Natural killer cell treated with Interleukin-12 subunit alpha and Interleukin-12 subunit beta and Interleukin-15 and Interleukin-18, amount 100 ng/mL, for 72 hours (primary cell): Measurements from ENCODE around the gene RIC1. TPM values are rescaled to one million over a fixed set of nuclear protein-coding genes. Genes with fewer than 3 reads are reported as not detected.
"Not testable (repeated sequence)": the region's sequence is repeated elsewhere in the genome, so short reads cannot be mapped to it uniquely, and the experiment has no call there.

ENCODE experiments used
- ATAC-seq, 2 donors: fragments of 150-1000 bp; cut with Tn5 transposase in 1 of 2; sonication (Bioruptor Pico), chemical (Tn5 transposase) in 1 of 2; 2 replicates each; pipeline ENCODE4 v1.10.0; 2021
- DNase-seq: peaks from one replicate; pipeline ENCODE4 v3.0.0; 2022; ENCODE audit warnings: low spot score
- H3K27ac Mint-ChIP-seq, 2 donors: 1 replicate in 1 of 2; 2 replicates in 1 of 2; pipeline ENCODE4 v1.8.0; 2022; ENCODE audit warnings: mixed read lengths in 2 of 2, mild to moderate bottlenecking in 1 of 2, moderate library complexity in 1 of 2
- H3K27me3 Mint-ChIP-seq, 2 donors: 1 replicate in 1 of 2; 2 replicates in 1 of 2; pipeline ENCODE4 v1.8.0; 2022; ENCODE audit warnings: mixed read lengths in 2 of 2
- H3K36me3 Mint-ChIP-seq: one replicate; pipeline ENCODE4 v1.8.0; 2022; ENCODE audit warnings: mixed read lengths
- H3K4me1 Mint-ChIP-seq, 2 donors: 1 replicate in 1 of 2; 2 replicates in 1 of 2; pipeline ENCODE4 v1.8.0; 2022; ENCODE audit warnings: low read depth in 2 of 2, mixed read lengths in 2 of 2, mild to moderate bottlenecking in 1 of 2
- H3K4me3 Mint-ChIP-seq: one replicate; pipeline ENCODE4 v1.8.0; 2022; ENCODE audit warnings: mixed read lengths
- H3K9me3 Mint-ChIP-seq: 2 replicates; pipeline ENCODE4 v1.8.0; 2022; ENCODE audit warnings: mixed read lengths
- total RNA-seq, 2 donors: library from RNA; stranded (reverse); gene quantifications; one replicate each; pipeline ENCODE4 v1.2.3, GENCODE V29; 2022

RIC1 gene, protein sequence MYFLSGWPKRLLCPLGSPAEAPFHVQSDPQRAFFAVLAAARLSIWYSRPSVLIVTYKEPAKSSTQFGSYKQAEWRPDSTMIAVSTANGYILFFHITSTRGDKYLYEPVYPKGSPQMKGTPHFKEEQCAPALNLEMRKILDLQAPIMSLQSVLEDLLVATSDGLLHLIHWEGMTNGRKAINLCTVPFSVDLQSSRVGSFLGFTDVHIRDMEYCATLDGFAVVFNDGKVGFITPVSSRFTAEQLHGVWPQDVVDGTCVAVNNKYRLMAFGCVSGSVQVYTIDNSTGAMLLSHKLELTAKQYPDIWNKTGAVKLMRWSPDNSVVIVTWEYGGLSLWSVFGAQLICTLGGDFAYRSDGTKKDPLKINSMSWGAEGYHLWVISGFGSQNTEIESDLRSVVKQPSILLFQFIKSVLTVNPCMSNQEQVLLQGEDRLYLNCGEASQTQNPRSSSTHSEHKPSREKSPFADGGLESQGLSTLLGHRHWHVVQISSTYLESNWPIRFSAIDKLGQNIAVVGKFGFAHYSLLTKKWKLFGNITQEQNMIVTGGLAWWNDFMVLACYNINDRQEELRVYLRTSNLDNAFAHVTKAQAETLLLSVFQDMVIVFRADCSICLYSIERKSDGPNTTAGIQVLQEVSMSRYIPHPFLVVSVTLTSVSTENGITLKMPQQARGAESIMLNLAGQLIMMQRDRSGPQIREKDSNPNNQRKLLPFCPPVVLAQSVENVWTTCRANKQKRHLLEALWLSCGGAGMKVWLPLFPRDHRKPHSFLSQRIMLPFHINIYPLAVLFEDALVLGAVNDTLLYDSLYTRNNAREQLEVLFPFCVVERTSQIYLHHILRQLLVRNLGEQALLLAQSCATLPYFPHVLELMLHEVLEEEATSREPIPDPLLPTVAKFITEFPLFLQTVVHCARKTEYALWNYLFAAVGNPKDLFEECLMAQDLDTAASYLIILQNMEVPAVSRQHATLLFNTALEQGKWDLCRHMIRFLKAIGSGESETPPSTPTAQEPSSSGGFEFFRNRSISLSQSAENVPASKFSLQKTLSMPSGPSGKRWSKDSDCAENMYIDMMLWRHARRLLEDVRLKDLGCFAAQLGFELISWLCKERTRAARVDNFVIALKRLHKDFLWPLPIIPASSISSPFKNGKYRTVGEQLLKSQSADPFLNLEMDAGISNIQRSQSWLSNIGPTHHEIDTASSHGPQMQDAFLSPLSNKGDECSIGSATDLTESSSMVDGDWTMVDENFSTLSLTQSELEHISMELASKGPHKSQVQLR (N-terminal part only)
- 10 to 100 TPM; 25.4 to 36.1 TPM for total RNA-seq

DNA sequence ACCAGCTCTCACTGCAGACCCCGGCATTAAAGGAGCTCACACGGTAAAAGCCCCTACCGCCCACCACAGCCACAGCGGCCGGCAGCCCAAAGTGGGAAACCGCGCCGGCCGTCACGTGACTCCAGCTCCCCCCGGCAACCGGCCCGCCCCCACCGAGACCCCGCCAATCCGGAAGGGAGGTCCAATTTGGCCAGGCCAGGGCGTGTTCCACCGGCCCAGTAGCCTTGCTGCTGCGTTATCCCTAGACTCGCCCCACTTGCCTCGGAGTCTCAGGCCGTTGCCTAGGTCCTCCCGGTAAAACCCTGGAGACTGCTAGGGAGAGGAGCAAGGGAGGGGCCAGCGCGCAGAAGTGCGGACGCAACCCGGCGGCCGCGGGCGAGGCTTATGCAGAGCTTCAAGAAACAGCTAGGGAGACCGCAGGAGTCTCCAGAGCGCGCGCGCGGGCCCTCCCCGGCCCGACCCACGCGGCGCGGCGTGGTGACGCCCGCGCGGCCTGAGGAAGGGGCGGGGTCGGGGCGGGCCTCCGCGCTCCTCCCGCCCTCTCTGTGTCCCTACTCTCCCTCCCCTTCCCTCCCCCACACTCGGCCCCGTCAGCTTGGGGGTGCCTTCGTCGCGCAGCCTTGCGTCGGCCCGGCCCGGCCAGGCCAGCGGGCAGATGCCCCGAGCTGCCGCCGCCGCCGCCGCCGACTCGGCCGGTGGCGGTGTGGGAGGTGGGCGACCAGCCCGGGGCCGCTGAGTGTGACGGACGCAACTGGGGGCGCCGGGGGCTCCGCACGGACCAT lies at the start of gene RIC1:
TSS of gene RIC1 (plus strand) at position 578 of the 782 bp plus-strand sequence. CDS start at position 781, 203 bp downstream.
- H3K27me3 Mint-ChIP-seq: no peaks in the 10 kb centered on the region
- peak; percentile 92 for DNase-seq
- H3K9me3 Mint-ChIP-seq: no peaks in the 10 kb centered on the region
- H3K4me3 Mint-ChIP-seq: peak within 1 kb of the TSS; percentile 94
- H3K36me3 Mint-ChIP-seq: peaks cover 13% of the 10 kb centered on the region
- ATAC-seq: peak; percentile 94 to 95
- H3K27ac Mint-ChIP-seq: peak within 1 kb of the TSS; percentile 90 to 99
- peaks cover 40 to 51% of the 10 kb centered on the region in 2 donors for H3K4me1 Mint-ChIP-seq

DNA sequence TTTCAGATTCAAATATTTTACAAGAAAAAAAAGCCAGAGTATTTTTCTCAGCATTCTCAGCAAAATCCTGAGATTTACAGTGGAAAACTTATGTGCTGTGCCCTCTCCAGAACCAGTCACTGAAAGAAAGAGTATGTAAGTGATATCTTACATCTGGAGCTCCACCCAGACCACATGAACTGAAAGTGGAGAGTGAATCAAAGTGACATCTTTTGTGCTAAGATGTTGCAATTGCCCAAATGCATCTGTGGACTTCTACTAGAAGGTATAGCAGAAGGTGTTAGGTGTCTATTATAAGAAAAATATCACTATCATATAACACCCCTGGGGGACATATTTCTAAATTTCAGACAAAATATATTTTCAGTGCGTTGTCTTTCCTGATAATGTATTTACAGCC lies 49.0 kb upstream of the RIC1 start:
- Mint-ChIP-seq H3K4me3 (no peak overlapping the region), H3K9me3 (no peaks in the 10 kb centered on the region), H3K4me1 (peaks cover 23 to 32% of the 10 kb centered on the region in 2 donors), H3K36me3 (no peaks in the 10 kb centered on the region), H3K27me3 (peaks cover 0 to 2% of the 10 kb centered on the region in 2 donors), H3K27ac (peak overlapping the region in 1 of 2 donors; percentile 72)
- DNase-seq: no peak
- ATAC-seq: peak; percentile 76 to 82

DNA sequence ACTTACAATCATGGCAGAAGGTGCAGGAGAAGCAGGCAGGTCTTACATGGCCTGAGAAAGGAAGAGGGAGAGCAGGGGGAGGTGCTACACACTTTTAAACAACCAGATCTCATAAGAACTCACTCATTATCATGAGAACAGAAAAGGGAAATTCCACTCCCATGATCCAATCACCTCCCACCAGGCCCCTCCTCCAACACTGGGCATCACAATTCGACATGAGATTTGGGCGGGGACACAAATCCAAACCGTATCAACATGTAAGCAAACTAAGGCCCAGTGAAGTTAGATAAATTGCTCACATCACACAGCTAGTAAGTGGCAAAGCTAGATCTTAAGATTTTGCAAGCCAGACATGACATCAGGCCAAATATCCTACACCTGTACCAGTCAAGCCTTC lies 48.3 kb upstream of the RIC1 start:
- Mint-ChIP-seq H3K4me3 (no peak overlapping the region), H3K4me1 (peaks cover 27 to 37% of the 10 kb centered on the region in 2 donors), H3K27ac (peak overlapping the region in 1 of 2 donors; percentile 77), H3K27me3 (peaks cover 0 to 2% of the 10 kb centered on the region in 2 donors), H3K9me3 (no peaks in the 10 kb centered on the region), H3K36me3 (no peaks in the 10 kb centered on the region)
- DNase-seq (no peak), ATAC-seq (no peak)

DNA sequence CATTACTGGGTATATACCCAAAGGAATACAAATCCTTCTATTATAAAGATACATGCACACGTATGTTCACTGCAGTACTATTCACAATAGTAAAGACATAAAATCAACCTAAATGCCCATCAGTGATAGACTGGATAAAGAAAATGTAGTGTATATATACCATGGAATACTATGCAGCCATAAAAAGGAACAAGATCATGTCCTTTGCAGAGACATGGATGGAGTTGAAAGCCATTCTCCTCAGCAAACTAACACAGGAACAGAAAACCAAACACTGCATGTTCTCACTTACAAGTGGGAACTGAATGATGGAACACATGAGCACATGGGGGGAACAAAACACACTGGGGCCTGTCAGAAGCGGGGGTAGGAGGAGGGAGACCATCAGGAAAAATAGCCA lies 47.2 kb upstream of the RIC1 start:
- not testable (repeated sequence) for DNase-seq, H3K4me3 Mint-ChIP-seq, H3K9me3 Mint-ChIP-seq, H3K36me3 Mint-ChIP-seq, ATAC-seq, H3K27me3 Mint-ChIP-seq
- H3K27ac Mint-ChIP-seq: peak overlapping the region in 1 of 2 donors; percentile 68
- peaks cover 37 to 45% of the 10 kb centered on the region in 2 donors for H3K4me1 Mint-ChIP-seq

DNA sequence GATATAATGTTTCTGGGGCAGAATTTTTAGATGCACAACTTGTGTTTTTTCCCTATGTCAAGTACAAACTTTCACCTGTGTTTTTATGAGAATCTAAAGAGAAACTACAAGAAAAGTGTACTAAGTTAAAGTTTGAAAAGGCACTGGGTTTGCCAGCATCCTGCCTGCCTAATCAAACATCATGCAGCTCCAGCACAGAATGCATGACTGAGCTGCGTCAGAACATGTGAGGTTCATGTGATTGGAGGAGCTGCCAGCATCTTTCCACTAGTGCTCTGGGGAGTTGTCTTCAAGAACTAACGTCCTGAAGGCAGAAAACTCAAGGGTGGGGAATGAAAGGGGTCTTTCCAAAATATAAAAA lies 46.1 kb upstream of the RIC1 start:
- H3K27ac Mint-ChIP-seq: peak overlapping the region; percentile 18 to 97

DNA sequence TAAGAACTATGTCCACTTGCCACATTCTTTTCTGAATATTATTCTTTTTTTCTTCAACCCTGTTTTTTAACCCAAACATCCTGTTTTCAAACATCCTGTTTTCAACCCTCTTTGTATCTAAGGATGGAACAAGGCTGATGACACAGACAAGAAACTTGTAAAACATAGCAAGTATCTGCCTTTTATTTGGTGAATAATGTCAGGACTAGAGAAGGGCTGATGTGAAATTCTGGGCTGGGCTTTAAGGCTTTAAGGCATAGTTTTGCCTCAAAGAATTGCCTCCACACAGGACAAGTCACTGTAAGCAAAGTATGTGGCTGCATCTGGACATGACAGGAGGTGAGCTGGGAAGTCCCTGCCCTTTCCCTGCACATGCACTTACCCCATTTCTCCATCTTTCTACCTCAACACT lies 42.5 kb upstream of the RIC1 start:
- Mint-ChIP-seq H3K27ac (peak overlapping the region; percentile 79 to 97), H3K4me1 (peaks cover 40 to 45% of the 10 kb centered on the region in 2 donors), H3K9me3 (no peaks in the 10 kb centered on the region), H3K4me3 (peak overlapping the region; percentile 36), H3K27me3 (peaks cover 0 to 2% of the 10 kb centered on the region in 2 donors), H3K36me3 (no peaks in the 10 kb centered on the region)
- ATAC-seq (peak; percentile 85 to 90), DNase-seq (peak; percentile 78)

More for the DNA sequence above, 46.1 kb upstream of the RIC1 start:
- no peak overlapping the region for H3K4me3 Mint-ChIP-seq
- H3K9me3 Mint-ChIP-seq: no peaks in the 10 kb centered on the region
- H3K36me3 Mint-ChIP-seq: no peaks in the 10 kb centered on the region
- DNase-seq (no peak), ATAC-seq (no peak)
- H3K27me3 Mint-ChIP-seq: peaks cover 0 to 2% of the 10 kb centered on the region in 2 donors
- peaks cover 48 to 56% of the 10 kb centered on the region in 2 donors for H3K4me1 Mint-ChIP-seq

DNA sequence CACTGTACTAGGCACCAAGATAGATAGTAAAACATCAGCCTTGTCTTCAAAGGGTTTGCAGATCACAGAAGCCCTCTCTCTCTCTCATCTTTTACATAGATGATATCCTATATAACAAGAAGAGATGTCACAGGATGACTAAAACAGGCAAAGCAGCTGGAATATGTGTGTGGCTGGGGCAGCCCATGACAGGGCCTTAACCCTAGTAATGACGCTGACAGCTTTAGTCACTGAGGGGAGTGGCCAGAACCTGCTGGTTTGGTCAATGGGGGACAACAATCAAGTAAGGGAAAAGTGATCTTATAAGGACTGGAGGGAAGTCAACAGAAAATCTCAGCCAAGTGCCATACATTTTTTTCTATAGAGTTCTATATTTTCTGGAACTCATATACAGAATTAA lies 41.9 kb upstream of the RIC1 start:
- Mint-ChIP-seq H3K4me1 (peaks cover 42% of the 10 kb centered on the region in 2 donors), H3K9me3 (no peaks in the 10 kb centered on the region), H3K4me3 (peak overlapping the region; percentile 36), H3K36me3 (no peaks in the 10 kb centered on the region), H3K27me3 (peaks cover 0 to 7% of the 10 kb centered on the region in 2 donors), H3K27ac (peak overlapping the region; percentile 79 to 97)
- DNase-seq: no peak
- peak; percentile 87 to 90 for ATAC-seq

DNA sequence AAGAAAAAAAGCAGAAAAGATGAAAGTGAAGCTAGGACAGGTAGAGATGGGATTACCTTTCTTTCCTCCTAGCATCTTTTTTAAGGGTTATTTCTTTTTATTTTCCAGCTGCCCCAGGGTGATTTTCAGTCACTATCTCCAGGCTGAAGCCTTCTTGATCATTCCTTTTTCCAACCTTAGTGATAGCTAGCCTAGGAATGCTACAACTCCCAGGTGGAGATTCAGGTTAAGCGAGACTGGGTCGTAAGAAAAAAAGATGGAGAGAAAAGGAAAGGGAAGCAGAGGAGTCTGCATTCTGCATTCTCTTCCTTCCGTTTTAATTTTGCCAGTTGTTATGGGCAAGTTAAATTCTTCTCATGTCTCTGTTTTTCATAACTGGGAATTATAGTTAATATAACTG lies 36.7 kb upstream of the RIC1 start:
- H3K27ac Mint-ChIP-seq: peak overlapping the region in 1 of 2 donors; percentile 97
- DNase-seq: no peak
- no peaks in the 10 kb centered on the region for H3K9me3 Mint-ChIP-seq
- no peaks in the 10 kb centered on the region for H3K36me3 Mint-ChIP-seq
- no peak overlapping the region for H3K4me3 Mint-ChIP-seq
- peaks cover 0 to 5% of the 10 kb centered on the region in 2 donors for H3K27me3 Mint-ChIP-seq
- no peak for ATAC-seq
- H3K4me1 Mint-ChIP-seq: peaks cover 17 to 40% of the 10 kb centered on the region in 2 donors

DNA sequence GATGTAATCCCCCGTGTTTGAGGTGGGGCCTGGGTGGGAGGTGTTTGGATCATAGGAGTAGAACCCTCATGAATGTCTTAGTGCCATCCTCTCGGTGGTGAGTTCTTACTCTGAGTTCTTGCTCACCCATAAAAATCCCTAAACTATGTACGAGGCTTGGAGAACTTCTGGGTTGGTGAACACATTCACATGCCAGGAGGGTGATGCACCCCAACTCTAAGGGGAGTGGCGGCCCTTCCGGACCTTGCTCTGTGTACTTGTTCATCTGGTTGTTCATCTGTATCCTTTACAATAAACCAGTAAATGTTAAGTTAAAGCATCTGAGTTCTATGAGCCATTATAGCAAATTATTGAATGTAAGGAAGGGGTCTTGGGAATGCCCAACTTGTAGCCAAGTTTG lies 36.0 kb upstream of the RIC1 start:
- DNase-seq (no peak), ATAC-seq (no peak)
- Mint-ChIP-seq H3K4me3 (no peak overlapping the region), H3K27ac (no peak overlapping the region), H3K27me3 (peaks cover 0 to 5% of the 10 kb centered on the region in 2 donors), H3K9me3 (no peaks in the 10 kb centered on the region), H3K4me1 (peaks cover 12 to 34% of the 10 kb centered on the region in 2 donors), H3K36me3 (no peaks in the 10 kb centered on the region)

DNA sequence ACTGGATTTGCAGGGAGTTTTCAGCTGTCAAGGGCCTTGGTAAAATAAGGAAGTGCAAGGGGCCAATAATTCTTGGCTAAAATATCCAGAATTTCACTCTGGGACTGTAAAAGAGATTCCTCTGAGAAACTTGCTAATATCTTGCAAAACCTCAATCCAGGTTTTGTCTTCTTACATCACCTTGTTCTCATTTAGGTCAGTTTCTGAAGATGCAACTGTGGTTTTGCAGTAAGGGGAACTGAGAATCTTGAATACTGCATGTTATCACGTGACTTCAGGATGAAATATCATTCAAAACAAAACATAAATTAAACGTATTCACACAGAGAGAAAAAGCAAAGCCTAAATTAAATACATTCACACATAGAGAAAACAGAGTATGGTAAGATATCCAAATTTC lies 35.0 kb upstream of the RIC1 start:
- peaks cover 0 to 5% of the 10 kb centered on the region in 2 donors for H3K27me3 Mint-ChIP-seq
- peak overlapping the region in 1 of 2 donors; percentile 58 for H3K27ac Mint-ChIP-seq
- ATAC-seq (no peak), DNase-seq (no peak)
- H3K9me3 Mint-ChIP-seq: no peaks in the 10 kb centered on the region
- H3K4me1 Mint-ChIP-seq: peaks cover 12 to 28% of the 10 kb centered on the region in 2 donors
- H3K36me3 Mint-ChIP-seq: no peaks in the 10 kb centered on the region
- H3K4me3 Mint-ChIP-seq: no peak overlapping the region

DNA sequence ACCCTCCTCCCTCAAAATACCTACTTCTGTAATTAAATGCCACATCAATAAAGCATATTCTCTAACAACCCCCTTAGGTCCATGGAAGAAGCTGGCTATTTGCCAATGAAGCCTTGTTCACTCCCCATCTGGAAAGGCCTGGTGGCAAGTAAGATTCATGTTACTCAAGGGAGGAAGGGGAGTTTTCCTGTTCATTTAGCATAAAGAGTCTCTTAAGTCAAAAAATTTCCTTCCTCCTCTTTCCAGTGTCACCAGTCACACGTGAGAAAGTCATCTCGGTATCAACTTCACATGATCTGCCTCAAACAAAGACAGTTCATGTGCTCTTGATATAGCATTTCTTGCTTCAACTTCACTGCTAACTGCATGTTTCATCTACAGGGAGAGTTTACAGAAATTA lies 32.7 kb upstream of the RIC1 start:
- peak overlapping the region in 1 of 2 donors; percentile 47 for H3K27ac Mint-ChIP-seq
- ATAC-seq: no peak

DNA sequence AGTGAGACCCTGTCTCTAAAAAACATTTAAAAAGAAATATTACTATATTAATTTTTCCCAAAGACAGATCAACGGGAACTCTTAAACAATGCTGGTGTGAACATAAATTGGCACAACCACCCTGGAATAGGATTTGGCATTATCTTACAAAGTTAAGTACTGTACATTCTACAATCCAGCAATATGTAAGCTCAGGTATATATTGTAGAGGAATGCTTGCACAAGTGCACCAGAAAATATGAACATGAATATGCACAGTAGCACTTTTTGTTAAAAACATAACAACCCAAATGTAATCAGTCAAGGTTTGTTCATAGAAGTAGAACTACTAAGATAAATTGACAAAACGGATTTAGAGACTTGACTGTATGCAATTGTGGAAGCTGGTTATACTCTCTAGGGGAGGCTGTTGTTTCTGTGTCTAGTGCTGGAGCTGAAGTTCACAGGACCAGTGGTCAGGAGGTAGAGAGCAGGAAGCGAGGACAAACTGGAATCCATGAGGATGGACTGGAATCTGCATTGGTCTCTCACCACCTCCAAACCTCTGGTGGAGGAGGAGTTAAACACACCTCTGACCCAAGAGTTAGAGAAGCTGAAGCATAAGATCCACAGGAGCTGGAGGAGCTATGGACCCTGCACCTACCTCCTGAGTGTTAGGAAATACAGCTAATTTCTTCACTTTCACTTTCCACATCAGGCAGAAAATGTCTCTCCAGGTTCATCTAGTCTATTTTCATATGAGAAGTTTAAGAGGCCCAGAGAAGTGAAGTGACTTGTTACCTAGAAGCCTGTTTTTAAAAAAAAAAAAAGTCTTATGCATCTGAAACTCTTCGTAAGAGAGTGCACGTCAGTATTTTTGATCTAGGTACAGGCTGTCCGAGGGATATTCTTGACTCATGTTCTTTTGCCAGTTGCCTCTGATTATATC lies 20.3 kb upstream of the RIC1 start:
- no peak for DNase-seq

More for the DNA sequence above, 32.7 kb upstream of the RIC1 start:
- DNase-seq: no peak
- H3K9me3 Mint-ChIP-seq: no peaks in the 10 kb centered on the region
- H3K27me3 Mint-ChIP-seq: peaks cover 0 to 5% of the 10 kb centered on the region in 2 donors
- H3K36me3 Mint-ChIP-seq: no peaks in the 10 kb centered on the region
- peaks cover 8 to 26% of the 10 kb centered on the region in 2 donors for H3K4me1 Mint-ChIP-seq
- H3K4me3 Mint-ChIP-seq: no peak overlapping the region

More for the DNA sequence above, 20.3 kb upstream of the RIC1 start:
- ATAC-seq: peak; percentile 15 to 44
- Mint-ChIP-seq H3K4me1 (peaks cover 5 to 6% of the 10 kb centered on the region in 2 donors), H3K9me3 (no peaks in the 10 kb centered on the region), H3K4me3 (no peak overlapping the region), H3K27ac (peak overlapping the region in 1 of 2 donors; percentile 41), H3K27me3 (no peaks in the 10 kb centered on the region), H3K36me3 (no peaks in the 10 kb centered on the region)
